SK-MEL-5 (cell line): ENCODE measurements around the gene CPEB3. TPM values are rescaled to one million over a fixed set of nuclear protein-coding genes. Genes with fewer than 3 reads are reported as not detected.

Experiments used
- DNase-seq: peaks from one replicate; pipeline ENCODE4 v3.0.0-alpha.2; 2016; ENCODE audit warnings: low read depth, low spot score
- in situ Hi-C: cut with HindIII; loops from 2 replicates; pipeline ENCODE4 v1.10.0; 2016; ENCODE audit warnings: low sequenced_read_pairs, high pct_unique_total_duplicates, low pct_unique_long_range_greater_than_20kb
- total RNA-seq: library from RNA; depleted of rRNA; stranded (reverse); fragments of >200 nt; shearing (Covaris generic); gene quantifications from 2 replicates; pipeline ENCODE4 v1.2.3, GENCODE V29; 2014

Gene CPEB3
- total RNA-seq, 1 experiment from 2014 or later: 0.58 TPM

DNA sequence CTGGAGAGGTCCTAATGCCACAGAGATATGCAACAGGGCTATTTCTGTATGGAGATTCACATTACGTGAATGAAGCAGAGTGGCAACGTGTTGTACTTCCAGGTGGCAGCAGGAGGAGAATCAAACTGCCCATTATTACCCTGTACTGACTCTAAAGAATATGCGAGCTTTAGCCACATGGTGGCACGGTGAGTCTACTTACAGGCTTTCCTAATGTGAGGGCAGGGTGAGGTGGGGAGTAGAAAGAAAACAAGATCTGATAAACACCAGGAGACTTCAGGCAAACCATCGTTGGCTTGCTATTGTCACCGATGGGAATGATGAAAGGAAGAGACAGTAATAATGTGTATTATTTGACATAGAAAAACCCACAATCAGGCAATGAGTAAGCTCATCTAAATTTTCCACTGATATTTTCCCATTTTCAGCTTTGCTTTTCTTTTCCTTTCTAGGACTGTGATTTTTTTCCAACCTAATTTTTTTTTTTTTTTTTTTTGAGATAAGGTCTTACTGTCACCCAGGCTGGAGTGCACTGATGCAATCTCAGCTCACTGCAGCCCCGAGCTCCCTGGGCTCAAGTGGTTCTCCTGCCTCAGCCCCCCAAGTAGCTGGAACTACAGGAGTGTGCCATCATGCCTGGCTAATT lies 203.0 kb downstream of the CPEB3 start:
- in situ Hi-C loops: no loop called here
- DNase-seq: peak; percentile 91

DNA sequence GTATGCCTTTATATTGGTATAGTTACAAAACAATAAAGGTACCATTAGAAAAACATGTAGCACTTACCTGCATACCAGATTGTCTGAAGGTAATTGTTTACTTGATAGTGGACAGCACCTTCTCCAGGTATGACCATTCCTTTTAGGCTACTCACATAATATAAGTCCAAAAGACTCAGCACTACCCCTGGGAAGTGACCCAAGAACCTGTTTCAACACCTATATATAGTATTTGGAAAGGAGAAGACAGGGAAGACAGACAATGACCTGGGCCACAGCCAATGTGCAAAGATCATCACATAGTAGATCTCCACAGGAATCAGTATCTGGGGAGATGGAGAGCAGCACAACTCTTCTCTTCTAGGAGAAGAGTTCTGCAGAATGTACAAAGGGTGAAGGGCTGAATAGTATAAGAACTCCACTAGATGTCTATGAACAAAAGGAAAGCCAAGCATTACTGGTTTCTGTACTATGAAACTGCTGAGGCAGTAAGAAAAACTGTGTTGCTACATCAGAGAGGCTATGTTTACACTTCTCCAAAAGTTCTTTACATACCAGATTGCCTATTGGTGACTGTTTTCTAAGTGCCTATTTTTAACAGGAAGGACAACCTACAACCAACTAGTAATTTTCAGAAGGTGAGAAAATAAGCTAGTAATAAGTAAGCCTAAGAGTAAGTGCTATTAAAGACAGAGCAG lies 208.1 kb downstream of the CPEB3 start:
- DNase-seq: no peak
- in situ Hi-C loops: no loop called here

DNA sequence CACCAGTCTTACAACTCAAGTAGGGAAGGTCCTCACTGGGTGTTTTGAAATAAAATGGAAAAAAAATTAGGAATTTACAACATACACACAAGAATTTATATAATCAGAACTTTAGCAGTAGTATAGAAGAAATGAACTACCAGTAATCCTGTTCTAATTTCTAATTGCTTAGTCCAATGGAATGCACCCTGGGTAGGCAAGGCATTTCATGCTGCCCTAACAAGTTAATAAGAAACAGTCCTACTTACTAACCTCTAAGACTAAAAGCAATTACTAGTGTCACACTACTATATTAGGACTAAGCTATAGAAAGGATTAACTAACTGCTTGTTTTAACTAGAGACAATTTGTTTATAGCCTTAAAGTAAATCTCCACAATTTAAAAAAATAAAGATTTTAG lies 209.2 kb downstream of the CPEB3 start:
- in situ Hi-C loops: no loop called here
- DNase-seq: no peak

DNA sequence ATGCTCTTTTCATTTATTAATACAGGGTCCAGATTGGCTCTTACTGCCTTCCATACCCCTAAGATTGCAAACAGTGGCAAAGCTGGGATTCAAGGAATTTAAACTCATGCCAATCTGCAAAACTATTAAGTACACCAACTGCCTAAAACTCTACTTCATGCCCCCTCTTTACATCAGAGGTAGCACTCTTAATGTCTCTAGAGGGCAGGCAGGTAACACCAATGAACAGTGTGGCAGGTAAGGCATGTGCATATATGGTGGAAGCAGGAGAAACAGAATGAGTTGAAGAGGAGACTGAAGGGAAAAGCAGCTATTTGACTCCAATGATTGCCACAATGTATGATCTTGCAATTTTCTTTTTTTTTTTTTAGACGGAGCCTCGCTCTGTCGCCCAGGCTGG lies 210.6 kb downstream of the CPEB3 start:
- DNase-seq: no peak
- in situ Hi-C loops: no loop called here

GRCh38 chr10:92079003-92079402 lies 211.9 kb downstream of the CPEB3 start:
- DNase-seq: no peak
- in situ Hi-C loops: no loop called here

- no peak for DNase-seq
- in situ Hi-C loops: no loop called here
These were observed 214.2 kb downstream of the CPEB3 start for GRCh38 chr10:92076722-92077121.

DNA sequence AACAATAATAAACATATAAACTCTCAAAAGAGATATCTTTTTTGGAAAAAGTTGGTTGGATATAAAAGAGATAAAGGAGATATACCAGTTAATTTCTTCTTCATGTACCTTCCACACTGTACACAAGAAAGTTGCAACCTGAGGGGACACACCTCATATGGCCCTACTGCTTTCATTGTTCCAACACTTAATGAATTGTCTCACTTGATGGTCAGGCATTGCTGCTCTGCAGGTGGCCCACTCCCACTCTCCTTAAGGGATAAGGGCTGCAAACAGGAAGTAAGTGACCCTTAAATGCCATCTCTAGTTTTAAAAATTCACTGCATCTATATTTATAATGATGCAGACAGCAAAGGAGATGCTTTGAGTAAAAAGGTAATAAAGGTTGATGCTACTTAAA lies 215.0 kb downstream of the CPEB3 start:
- DNase-seq: no peak
- in situ Hi-C loops: no loop called here

DNA sequence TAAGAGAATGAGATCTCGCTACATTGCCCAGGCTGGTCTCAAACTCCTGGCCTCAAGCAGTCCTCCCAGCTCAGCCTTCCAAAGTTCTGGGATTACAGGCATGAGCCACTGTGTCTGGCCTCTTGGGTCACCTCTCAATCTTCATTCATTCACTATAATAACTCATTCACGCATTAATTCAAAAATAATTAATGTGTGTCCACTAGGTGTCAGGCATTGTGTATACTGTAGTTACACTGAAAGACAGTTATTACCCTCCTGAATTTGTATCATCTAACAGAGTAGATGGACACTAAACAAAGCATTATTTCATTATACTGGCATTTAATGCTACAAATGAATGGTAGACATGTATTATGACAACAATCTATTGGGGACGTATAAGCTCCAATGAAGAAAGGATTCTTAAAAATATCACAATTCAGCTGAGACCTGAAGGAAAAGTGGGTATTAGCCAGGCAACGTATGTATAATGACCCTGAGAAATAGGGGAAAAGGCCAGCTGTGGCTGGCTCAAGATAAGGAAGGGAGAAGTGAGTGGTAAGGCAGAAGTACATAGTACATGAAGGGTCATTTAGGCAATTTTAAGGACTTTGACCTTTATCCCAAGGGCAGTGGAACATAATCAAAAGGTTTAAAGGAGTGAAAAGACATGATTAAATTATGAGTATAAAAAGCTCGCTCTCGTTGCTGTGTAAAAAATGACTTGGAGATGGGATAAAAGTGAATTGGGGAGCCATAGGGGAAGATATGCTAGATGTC lies 216.6 kb downstream of the CPEB3 start:
- in situ Hi-C loops: no loop called here
- peak; percentile 33 for DNase-seq

DNA sequence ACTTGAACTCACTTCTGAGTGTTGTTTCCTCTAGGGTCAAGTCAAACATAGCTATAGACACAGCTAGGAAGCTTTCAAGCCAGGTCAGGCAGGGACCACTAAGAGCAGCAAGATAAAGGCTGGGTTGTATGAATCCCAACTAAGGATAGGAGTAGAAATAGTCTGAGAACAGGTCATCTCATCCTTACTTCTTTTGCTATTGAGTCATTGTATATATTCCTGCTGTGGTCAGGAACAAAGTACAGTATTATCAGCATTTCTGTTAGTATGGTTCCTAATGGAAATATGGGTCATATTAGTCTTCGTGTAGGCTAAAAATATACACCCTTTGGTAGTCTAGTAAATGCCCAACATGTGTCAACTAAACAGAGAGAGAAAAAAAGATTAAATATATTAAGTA lies 222.0 kb downstream of the CPEB3 start:
- in situ Hi-C loops: no loop called here

GRCh38 chr10:92066386-92066785 lies 224.5 kb downstream of the CPEB3 start:
- in situ Hi-C loops: no loop called here
- DNase-seq: no peak

More for the DNA sequence above, 222.0 kb downstream of the CPEB3 start:
- no peak for DNase-seq

- in situ Hi-C loops: no loop called here
- DNase-seq: no peak
These were observed 226.4 kb downstream of the CPEB3 start for GRCh38 chr10:92064506-92064905.

DNA sequence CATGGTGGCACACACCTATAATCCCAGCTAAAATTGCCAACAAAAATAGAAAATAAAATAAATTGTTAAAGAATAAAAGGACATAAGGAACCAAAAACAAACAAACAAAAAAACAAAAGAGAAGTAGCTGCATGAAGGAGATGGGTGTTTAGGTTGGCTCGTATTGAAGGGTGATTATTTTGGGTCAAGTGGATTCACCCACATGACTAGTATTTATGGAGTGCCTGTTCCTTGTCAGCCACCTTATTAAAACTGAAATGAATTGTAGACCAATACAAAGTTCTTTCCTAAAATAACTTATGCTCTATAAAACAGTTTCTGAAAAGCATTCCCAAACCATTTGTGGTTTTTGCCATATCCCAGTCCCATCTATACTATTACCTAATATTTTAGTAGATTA lies 228.6 kb downstream of the CPEB3 start:
- in situ Hi-C loops: no loop called here
- DNase-seq: no peak

- no peak for DNase-seq
- in situ Hi-C loops: no loop called here
These were observed 236.1 kb downstream of the CPEB3 start for GRCh38 chr10:92054807-92055206.

DNA sequence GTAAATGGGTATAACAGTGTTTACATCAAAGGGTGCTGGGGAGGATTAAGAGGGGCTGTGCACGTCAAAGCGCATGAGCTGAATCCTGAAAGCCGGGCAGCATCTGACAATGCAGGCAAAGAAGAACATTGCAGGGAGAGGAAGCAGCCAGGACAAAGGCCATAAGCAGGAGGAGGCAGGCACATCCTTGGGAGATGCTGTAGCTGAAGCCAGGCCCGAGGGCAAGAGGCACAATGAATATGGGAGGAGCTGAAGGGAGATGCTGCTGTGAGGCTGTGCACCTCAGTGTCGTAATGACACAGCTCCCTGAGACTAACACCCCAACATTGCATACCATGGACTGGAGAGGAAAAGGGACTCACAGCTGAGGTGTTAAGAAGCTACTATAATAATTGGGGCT lies 238.1 kb downstream of the CPEB3 start:
- no peak for DNase-seq
- in situ Hi-C loops: no loop called here

DNA sequence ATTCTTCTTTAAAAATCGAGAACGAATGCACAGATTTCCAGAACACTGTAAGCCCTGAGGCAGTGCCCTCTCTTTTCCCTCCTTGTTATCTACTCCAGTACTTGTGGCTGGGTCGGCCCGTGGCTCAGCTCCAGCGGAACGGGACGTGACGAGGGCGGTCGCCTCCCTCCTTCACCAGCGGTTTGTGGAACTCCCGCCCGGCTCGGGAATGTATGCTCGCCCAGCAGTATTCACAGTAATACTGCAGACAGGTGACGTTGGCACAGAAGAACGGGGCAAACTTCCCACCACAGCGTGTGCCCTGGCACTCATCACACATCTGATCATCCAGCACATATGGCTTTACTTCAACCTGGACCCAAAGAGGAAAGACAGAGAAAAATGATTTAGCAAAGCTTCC lies 238.8 kb downstream of the CPEB3 start:
- no peak for DNase-seq
- in situ Hi-C loops: no loop called here

DNA sequence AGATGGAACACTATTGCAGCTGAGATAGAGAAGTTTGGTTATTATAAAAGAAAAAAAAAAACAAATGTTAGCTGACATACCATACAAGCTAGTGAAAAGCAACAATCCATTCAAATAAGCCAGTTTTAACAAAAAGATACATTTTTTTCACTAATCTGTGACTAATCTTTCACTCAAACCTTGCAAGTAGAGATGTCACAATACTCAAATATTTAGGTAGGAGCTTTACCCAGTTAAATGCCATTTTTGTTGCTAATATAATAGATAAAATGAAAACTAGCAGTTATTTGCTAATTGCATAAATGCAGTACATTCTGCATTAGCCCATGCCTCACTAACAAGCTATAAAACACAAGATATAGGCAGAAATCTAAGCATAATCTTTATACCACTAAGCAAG lies 243.7 kb downstream of the CPEB3 start:
- in situ Hi-C loops: no loop called here
- no peak for DNase-seq

DNA sequence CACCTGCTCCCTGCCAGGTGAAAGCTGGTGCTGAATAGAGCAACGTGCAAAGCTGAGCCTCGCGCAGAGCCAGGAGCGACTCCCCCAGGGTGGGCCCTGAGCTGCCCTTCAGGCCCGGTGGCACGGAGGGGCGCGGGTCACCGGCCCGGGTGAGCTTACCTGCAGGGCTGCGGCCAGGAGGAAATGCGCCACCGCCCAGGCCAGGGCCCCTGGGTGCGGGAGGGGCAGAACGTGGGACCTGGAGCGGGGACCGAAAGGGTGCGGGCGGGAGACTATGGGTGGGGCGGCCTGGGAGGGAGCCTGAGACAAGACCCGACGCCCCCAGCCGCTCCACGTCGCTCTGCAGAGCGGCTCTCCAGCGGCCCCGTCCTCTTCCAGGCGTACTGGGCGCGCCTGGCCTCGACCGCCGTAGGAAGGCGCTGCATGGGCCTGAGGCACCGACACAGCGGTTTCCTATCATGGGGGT lies 245.2 kb downstream of the CPEB3 start:
- no peak for DNase-seq
- in situ Hi-C loops: no loop called here

DNA sequence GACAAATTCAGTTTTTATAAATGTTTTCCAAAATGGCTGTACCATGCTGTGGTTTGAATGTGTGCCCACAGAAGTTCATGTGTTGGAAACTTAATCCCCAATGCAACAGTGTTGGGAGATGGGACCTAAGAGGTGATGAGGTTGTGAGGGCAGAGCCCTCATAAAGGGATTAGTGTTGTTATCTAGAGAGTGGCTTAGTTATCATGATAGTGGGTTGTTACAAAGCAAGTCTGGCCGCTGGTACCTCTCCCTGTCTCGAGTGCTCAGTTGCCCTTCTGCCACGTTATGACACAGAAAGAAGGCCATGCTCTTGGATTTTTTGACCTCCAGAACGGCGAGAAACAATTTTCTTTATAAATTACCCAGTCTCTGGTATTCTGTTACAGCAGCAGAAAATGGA lies 248.3 kb downstream of the CPEB3 start:
- in situ Hi-C loops: no loop called here
- DNase-seq: no peak

DNA sequence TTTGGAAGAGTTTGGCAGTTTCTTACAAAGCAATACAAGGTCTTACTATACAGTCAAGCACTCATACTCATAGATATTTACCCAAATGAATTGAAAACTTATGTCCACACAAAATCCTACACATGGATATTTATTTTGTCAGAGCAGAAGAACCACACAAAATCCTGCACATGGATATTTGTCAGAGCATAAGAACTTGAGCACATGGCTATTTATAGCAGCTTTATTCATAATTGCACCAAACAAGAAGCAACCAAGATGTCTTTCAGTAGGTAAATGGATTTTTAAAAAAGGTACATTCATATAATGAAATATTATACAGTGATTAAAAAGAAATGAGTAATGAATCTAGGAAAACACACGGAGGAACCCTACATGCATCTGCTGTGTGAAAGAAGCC lies 251.9 kb downstream of the CPEB3 start:
- in situ Hi-C loops: no loop called here
- no peak for DNase-seq
